Thoracic aorta endothelial cell (primary cell): ENCODE data around the gene EIF2D. TPM values are rescaled to one million over a fixed set of nuclear protein-coding genes. Genes with fewer than 3 reads are reported as not detected.

ENCODE experiments used
- total RNA-seq: library from RNA; depleted of rRNA; stranded (reverse); fragments of >200 nt; gene quantifications from 2 replicates; pipeline ENCODE4 v1.2.3, GENCODE V29; 2012

EIF2D gene
- total RNA-seq = 52.4 and 59.4 TPM in 2 replicates

DNA sequence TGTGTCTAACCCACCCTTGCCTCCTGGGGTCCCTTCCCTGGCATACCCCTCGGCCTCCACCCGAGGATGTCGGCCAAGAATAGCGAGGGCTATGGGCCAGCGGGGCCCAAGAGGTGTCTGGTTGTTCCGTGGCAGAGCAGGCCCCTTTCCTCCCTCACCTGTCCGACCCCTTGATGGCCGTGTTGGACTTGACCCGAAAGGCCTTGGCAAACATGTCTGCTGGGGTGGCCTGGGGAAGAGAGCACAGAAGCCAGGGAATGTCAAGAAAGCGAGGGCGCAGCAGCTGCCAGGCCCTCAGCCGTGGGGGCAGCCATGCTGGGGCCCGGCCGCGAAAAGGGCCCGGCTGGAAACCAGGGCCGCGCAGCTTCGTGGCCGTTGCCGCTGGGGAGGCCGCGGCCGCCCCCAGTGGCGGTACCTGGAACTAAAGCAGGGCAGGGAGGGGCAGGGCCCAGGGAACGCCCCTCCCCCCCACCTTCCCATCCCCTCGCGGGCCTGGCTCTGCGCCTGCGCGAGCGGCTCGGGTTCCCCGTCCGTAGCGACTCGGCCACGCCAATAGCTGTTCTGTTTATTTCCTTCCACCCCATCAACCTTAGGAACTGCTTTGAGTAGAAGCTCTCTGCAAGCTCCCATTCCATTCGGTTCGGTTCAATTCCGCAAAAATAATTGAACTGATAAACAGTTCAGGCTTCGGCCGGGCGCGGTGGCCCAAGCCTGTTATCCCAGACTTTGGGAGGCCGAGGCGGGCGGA lies at the start of gene EIF2D:
EIF2D (minus strand) TSS at position 337 of the 748 bp plus-strand sequence; CDS start at position 214, 123 bp downstream.

GRCh38 chr1:206635080-206635977 lies 23.1 kb upstream of the EIF2D start, which contains the start of gene DYRK3:
Gene DYRK3, plus strand, starts transcription at chr1:206635536. Its CDS starts 168 bp downstream, at chr1:206635704.

Other genes with a start within 250 kb of the EIF2D start
- 13.6 and 15.2 TPM in 2 replicates for gene IKBKE, start 142.0 kb downstream of the EIF2D start, total RNA-seq
- 0.40 and 1.5 TPM in 2 replicates for gene RASSF5, start 104.9 kb downstream of the EIF2D start, total RNA-seq
- 13.4 and 22.4 TPM in 2 replicates for gene DYRK3, start 23.1 kb upstream of the EIF2D start, total RNA-seq
- 29.9 and 38.1 TPM in 2 replicates for gene MAPKAPK2, start 72.4 kb upstream of the EIF2D start, total RNA-seq
- not detected in 2 replicates for gene IL19, start 158.3 kb upstream of the EIF2D start, total RNA-seq
- gene IL10, start 160.0 kb upstream of the EIF2D start, total RNA-seq = not detected in 2 replicates